ENCODE measurements around the gene CD44.

Gene CD44

DNA sequence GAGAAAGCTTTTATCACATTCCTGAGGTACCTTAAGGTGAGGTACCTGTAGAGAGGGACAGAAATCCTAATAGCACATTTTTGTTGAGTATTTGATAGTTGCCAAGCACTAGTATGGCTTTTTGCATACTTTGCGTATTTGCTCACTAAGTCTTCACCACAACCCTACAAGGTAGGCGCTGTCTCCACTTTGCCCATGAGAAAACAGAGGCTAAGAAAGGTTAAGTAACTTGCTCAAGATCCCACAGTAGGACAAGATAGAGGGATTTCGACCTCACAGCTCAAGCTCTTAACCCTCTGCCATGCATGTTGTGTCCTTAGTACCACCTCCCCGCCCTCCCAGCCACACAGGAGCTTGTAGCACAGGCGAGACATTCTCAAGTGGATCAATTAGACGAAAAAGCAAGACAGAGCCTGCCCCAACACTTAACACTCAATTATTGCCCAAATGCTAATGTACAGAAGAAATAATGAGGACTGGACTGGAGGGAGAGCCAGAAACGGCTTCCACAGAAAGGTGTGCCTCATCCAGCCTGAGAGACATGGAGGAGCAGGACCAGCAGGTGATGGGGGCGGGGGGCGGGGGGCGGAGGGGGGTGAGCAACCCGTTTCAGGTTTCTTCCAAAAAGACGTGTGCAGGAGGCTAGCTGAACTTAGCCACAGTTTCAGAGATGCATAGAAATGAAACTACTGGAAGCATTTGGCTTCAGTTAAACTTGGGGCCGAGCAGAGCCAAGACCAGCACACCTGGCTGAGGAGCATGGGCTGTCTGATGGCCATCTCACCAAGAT lies 26.7 kb upstream of the CD44 start:
- no peak for DNase-seq

DNA sequence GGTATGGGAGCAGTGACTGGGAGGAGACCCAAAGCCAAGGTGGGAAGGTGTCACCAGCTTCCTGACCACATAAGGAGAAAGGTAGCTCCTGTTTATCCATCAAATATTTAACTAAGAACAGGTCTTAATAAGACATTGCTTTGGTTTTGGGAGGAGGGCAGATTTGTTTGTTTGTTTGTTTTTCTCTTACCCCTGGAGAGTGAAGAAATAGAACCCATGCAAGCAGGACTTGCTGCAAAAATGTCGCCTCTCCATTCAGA lies 26.2 kb upstream of the CD44 start:
- no peak for DNase-seq

DNA sequence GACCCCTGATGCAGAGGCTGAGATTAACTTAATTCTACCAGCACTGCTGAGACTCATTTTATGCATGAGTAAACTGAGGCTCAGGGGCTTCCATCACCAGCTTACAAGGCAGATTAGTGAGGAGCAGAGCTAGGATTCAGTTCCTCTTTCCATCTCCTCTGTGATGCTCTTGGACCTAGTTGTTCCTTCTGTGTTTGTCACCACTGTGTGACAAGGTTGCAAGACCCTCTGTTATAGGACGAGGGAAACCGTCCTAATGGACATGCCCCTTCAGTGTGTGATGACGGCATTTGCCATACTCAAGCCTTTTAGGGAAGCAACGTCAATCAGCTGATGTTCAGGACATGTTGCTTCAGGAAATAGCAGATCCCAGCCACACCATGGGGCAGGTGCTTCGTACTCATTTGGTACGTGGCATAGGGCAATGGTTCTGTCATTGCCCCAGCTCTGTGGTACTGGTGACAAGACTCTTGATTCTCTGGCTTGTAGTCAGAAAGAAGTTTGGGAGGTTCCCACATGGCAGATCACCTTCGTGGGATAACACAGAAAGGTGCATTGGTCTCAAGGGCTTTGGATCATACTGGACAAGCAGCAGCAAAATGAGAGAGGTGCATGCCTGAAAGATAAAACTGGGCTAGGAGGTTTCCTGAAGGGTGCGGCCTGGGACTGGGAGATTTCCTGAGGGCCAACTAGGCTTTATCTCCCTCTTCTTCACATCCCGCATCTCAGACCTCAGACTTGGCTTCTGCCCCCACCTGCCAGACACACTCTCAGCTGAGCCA lies 23.9 kb upstream of the CD44 start:
- DNase-seq: no peak

DNA sequence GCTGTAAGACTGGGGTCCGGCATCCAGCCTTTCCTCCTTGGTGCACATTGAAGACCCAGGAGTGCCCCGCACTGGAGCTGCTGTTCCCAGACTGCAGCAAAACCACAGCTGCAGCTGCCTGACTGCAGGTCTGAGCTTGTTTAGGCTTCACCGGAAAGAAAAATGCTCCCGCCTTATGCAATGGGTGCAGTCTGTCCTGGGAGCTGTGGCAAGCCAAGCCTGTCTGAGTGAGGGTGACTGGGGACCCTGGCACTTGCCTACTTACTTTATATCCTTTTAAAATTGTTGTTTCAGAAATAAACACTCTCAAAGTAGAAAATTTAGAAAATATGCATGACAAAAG lies 23.3 kb upstream of the CD44 start:
- no peak for DNase-seq

DNA sequence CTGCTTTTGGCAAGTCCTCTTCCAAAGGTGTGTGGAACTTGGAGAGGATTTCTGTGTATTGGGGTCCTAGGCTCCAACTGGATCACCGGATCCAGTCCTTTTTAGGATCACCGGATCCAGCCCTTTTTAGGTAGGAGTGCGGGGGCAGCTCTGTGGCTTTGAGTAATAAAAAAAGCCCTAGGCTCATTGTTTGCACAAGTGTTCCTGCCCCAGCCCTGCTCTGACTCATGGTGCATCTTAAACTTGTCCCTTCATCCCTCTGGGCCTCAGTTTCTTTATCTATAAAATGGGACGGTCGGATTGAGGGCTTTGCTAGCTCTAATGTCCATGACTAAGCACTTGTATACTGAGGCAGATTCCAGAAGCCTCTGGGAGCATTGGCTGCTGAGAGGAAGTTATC lies 22.7 kb upstream of the CD44 start:
- no peak for DNase-seq

DNA sequence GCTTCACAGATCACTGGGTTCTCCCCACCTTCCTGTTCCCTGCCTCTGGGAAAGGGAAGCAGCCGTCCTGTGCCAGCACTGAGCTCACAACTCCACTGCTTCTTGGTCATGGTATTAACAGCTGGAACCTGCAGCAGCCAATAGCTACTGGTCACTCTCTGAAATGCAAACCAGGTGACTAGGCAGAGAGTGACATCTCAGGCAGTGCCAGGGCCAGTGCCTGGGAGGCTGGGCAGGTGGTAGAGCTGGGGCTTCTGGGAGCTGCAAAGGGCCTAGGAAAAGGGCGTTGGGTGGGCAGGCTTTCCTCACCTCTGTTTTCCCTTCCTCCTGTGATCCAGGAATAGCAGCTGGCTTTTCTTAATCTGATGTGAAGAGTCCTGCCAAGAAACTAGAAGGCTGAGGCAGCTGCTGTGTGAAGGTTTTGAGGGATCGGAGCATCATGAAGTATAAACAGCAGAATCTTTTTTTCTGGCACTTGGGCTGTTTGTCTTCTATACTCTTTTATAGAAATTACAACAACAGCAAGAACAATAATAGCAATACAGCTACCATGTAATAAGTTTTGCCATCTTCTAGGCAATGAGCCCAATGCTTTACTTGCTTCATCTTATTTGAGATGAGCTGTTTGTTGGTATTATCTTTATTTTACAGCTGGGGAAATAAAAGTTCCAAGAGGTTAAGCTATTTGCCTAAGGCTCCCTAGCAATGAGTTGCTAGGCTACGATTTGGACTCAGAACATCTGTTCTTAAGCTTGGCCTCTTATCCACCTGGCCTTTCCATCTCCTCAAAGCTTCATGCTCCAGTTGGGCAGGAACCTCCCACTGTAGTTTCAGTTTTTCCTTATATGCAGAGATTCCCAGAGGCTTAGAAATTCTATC lies 22.0 kb upstream of the CD44 start:
- DNase-seq: no peak

DNA sequence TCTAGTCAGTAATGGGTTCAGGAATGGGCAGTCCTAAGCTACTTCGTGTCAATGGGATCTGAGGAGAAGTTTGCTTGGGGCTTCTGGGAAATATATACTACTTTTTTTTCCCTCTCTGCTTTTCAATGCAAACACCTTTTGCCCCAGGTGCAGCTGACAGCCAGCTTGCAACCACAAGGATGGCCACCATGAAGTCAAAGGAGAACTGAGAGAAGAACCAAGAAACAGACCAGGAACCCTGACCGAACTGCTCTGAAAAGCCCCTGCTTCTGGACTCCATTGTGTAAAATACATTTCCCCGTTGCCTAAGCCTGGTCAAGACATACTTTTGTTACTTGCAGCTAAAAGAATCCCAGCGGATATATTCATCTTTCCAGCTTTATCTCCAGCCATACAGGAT lies 20.1 kb upstream of the CD44 start:
- no peak for DNase-seq

DNA sequence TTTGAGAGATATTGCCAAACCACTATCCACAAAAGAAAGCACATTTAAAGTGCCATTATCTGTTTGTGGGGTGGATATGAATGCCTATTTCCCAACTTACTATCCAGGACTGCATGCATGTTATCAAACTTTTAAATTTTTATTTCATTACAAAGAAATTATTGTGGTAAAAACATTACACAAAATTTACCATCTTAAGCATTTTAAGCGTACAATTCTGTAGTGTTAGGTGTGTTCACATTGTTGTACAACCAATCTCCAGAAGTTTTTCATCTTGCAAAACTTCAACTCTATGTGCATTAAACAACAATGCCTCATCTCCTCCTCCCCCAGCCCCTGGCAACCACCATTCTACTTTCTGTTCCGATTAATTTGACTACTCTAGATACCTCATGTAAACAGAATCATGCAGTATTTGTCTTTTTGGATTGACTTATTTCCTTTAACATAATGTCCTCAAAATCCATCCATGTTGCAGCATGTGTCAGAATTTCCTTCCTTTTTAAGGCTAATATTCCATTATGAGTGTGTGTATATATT lies 17.6 kb upstream of the CD44 start:
- no peak for DNase-seq

DNA sequence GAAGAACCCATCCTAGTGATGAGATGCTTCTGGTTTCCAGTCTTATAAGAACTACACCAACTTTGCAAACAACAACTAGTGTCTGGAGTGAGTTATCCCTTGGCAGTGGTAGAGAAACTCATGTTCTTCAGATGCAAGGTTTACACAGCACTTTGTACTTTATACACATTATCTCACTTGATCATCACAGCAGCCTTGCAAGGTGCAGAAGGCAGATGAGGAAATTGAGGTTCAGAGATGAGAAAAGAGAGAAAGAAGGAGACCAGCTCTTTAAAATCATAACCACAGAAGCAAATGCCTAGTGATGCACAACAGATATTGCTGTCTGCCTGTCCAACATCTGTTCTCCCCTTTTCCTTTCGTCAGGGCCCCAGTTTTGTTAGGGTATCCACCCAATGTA lies 16.7 kb upstream of the CD44 start:
- no peak for DNase-seq

DNA sequence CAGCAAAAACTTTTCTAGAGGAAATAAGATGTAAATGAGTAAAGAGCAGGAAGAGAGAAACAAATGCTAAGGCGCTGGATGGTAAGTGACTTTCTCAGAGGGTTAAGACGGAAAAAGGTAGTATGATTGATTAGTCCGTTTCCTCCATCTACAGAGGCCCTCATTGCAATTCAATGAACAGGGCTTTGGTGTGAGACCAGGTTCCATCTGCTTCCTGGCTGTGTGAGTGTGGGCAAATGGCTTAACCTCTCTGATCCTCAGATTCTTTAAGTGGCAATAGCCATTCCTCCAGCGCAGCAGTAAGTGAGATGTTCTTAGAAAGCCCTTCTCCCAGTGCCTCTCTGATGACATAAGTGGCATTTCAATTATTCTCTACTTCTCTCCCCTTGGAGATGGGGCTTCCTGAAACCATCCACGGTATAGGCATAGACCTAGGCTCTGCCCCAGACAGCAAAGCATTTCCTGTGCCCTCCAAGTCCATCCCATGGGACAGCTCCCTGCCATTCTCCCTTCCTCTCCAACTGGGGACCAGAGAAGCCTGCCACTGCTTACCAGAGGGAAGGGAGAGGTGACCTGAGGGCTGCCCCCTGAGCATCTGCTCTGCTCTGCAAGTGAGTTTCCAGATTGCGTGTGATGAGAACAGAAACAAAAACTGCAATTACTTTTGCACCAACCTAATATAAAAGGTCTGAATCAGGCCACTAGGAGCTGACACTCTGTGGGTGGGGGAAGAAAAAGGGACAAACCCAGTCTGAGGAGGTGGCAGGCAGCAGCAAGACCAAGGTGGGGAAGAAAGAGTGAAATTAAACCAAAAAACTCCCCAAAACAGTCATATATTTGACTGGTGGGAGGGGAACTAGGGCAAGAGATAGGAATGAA lies 12.7 kb upstream of the CD44 start:
- DNase-seq: no peak

DNA sequence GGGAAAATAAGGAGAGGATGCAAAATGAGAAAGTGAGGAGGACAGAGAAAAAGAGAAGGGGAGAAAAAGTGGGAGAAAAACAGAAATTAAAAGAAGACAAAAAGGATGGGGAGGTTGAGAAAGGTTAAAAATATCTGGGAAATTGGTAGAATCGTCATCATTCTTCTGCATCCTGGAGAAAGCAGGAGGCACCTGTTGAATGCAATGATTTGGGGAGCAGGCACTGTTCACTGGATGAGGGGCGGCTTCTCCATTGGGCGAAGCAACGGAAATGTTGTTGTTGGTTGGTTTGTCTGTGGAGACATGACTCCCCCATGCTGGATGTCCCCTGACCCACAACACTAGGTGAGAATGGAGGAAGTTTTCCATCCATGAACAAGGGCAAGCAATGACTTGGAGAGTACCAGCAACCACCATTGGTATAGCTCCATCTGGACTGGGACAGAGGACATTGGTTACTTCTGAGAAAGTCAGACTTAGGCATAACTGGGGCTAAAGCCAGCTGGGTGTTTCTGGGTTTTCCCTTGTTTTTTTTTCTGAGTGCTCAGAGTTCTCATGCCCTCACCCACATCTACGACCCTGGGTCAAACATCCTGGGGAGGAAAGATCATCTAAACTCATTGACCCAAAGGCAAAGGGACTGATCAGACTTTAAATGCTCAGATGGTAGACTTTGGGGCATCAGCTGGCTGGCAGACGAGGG lies 11.9 kb upstream of the CD44 start:
- DNase-seq: no peak

DNA sequence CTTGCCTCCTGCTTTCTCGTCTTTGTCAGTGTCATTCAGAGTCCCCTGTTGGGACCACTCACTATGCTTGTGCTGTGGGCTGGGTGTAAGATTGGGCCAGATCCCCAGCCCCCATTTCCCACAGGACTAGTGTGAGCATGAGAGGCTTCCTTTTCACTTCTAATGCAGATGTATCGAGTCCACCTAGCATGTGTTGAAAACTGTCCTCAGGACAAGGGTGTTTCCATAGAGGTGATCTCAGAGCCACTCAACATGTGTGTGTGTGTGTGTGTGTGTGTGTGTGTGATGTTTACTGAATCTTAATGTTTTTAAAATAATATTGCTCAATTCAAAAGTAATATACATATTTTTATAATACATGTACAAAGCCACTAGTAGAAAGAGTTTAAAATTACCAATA lies 11.4 kb upstream of the CD44 start:
- no peak for DNase-seq

DNA sequence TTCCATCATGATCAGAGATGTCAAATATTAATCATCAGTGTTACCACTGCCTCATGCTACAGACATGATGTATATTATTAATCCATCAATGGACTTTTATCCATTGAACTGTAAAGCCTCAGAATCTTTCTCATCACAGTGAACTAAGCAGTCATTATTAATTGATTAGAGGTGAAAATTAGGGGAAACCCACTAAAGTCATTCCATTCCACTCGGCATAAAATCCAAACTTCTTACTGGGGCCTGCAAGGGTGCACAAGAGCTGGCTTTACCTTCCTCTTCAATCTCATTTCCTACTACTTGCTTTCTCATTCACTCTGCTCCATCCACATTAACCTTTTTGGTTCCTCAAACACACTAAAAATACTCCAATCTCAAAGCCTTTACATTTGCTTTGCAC lies 7.9 kb upstream of the CD44 start:
- DNase-seq: no peak

DNA sequence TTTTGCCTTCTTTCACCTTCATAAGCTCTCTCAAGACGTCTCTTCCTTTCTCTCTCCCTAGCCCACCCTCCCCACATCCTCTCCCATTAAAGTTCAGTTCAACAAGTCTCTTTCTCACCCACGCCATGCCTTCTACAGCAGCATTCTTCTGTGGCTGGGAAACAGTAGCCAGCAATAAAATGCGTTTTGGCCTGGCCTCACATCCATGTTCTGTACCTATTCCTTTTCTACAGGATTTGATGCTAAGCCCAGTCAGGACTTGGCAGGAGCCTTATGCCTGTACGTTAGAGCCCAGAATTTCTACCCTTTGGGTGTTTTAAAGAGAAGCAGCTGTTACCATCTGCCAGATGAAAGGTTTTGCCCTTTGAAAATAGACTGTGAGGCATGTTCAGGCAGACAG lies 7.1 kb upstream of the CD44 start:
- DNase-seq: no peak

DNA sequence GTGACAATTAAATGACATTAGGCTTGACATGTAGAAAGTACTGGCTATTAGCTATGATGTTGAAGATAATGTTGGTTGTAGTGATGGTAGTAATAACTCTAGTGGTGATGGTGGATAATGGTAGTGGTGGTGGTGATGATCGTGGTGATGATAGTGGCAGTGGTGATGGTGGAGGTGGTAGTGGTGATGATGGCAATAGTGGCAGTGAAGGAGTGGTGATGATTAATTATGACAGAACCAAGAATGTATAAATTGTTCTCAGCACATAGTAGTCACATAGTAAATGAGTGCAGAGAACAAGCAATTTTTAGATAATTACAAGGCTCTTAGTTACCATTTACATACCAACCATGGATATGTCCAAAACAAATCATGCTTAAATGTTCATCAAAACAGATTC lies 5.3 kb upstream of the CD44 start:
- no peak for DNase-seq

DNA sequence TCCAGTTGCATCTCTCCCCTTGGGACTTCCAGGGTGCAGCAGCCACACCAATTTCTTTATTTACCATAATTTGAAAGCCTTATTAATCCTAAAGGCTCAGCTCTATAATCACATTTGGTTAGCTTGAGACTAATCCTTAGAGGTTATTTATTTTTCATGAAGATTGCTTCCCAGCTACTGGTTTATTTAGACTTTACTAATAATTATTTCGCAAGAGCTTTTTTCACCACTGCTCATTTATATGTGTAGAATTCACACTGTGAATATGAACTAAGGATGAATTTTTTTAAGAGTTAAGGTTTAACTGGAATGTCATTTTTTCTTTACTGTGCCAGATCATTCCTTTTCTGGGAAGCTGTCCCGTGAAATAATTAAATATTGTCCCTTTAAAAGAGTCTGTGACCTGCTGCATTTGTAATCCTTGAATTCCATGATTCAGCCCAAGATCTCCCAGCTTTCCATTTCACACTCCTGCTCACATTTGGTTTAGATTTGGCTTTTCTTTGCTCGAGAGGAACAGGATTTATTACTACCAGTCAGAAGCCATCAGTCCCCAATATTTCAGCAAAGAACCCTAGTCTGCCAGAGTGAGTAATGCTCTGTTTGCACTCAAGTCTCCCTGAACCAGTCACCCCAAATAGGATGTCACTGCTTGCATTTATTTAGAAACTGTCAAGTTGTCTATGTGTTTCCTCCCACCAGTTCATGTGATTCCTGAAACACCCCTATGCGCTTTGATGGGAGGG lies 4.4 kb upstream of the CD44 start:
- DNase-seq: no peak

DNA sequence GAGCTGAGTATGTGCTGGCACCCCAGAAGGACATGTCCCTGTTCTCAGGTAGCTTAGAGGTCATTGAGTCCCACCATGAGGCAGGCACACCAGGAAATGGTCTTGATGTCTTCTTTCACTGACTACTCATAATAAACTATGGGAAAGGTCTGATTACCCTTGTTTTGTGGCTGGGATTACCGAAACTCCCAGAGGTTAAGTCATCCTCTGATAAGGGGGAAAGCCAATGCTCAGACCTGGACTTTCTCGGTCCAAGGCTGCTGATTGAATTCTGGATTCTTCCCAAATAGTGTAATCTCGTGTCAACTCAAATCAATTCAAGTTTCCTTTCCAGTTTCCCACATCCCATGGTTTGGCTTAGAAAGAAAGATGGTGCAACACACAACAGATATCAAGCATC lies 3.7 kb upstream of the CD44 start:
- DNase-seq: no peak

DNA sequence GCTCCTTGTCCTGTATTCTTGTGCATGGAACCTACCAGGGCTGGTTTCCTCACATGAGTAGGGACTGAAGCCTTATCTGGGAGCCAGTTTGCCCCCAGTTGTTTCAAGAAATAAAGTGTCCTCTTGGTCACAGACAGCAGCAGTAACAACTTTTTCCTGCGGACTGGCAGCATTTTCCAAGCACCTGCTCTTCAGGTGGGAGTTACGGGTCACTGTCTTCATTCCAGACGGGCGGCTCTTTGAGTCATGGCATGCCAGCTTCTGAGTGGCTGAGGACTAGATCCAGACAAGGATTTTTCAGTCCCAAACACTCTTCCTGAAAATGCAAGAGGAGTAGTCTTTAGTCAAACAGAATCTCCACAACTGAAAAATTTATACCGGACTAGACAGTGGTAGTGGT lies 2.7 kb upstream of the CD44 start:
- no peak for DNase-seq

DNA sequence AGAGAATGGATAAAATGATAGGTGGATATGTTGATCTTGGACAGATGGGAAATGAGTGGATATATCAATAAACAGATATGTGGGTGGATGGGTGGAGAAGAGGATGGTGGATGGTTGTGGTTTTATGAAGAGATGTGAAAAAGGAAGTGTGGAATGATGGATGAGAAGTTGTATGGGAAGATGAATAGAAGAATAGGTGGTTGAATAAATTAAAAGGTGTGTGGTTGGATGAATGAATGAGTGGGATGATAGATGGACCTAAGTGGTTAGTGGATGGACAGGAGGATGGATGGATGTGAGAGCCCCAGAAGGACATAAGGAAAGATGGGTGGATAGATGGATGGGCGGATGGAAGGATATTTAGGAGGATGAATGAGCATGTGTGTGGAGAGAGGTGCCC lies 913 bp upstream of the CD44 start:
- DNase-seq: no peak

DNA sequence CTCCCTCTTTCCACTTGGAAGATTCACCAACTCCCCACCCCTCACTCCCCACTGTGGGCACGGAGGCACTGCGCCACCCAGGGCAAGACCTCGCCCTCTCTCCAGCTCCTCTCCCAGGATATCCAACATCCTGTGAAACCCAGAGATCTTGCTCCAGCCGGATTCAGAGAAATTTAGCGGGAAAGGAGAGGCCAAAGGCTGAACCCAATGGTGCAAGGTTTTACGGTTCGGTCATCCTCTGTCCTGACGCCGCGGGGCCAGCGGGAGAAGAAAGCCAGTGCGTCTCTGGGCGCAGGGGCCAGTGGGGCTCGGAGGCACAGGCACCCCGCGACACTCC lies 397 bp upstream of the CD44 start:
- no peak for DNase-seq

DNA sequence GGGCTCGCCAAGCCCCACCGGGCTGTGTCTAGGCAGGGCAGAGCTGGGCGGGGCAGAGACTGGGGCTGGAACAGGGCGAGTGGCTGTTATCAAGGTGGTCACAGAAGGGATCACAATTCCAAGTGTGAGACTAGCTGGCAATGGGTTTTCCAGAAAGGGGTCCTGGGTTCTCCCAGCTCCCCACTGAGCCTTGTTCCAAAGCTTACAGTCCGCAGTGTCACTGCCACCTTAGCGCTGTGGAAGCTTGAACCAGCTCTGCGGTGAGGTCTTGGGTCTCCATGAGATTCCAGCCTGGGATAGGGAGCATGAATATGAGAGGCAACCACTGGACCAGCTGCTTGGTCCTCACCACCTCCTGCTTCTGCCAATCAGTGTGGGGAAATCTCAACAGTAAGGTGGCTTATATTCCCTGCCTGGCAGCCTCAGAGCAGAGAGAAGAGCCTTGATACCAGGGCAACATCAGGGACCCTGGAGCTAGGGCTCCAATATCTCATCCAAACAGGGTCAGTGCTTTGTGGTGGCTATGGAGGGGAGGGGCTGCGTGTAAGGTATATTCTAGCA lies 831 bp downstream of the CD44 start:
- DNase-seq: no peak

Measured in T1000 (cell line).